B cell (primary cell): ENCODE results near the gene TRIO. TPM values are rescaled to one million over a fixed set of nuclear protein-coding genes. Genes with fewer than 3 reads are reported as not detected.

Experiments
- ATAC-seq: fragments of 200-7000 bp; cut with Tn5 transposase; one replicate; pipeline ENCODE4 v1.10.0; 2021; ENCODE audit warnings: low read depth, mild to moderate bottlenecking, moderate number of reproducible peaks, moderate library complexity
- CTCF ChIA-PET: fragments of 350-600 bp; sonication (Branson Sonifier 250); formaldehyde crosslinking; loops from one replicate; lab custom pipeline; 2021; ENCODE audit warnings: antibody characterized with exemption, inconsistent platforms; lab: Charles Lee
- POLR2A ChIA-PET: fragments of 350-600 bp; sonication (Branson Sonifier 250); formaldehyde crosslinking; loops from one replicate; lab custom pipeline; 2021; ENCODE audit warnings: antibody characterized with exemption; lab: Charles Lee
- DNase-seq: peaks from one replicate; pipeline ENCODE4 v3.0.0; 2013
- H2AFZ ChIP-seq: 2 replicates; pipeline ENCODE4 v1.6.1; 2012; ENCODE audit warnings: mild to moderate bottlenecking, low read depth, low read length; ENCODE audit not compliant: insufficient read depth, poor library complexity, severe bottlenecking
- H3K27ac ChIP-seq, 2 donors: 1 replicate in 1 of 2; 2 replicates in 1 of 2; pipeline ENCODE4 v1.5.1; 2012 to 2013; ENCODE audit warnings: low read length in 2 of 2, mild to moderate bottlenecking in 2 of 2, moderate library complexity in 1 of 2
- H3K27me3 ChIP-seq, 4 experiments: fragments of 200-600 bp in 1 of 4; sonication (generic) in 1 of 4; replicated peaks in 1 of 4; 1 replicate in 2 of 4; 2 replicates in 2 of 4; pipeline versions ENCODE4 v1.6.1 to v1.7.0; 2013 to 2016; ENCODE audit warnings: low read length in 3 of 4, mild to moderate bottlenecking in 2 of 4, mixed read lengths in 1 of 4, moderate library complexity in 1 of 4; ENCODE audit not compliant: insufficient read depth in 4 of 4, control insufficient read depth in 3 of 4; ENCODE audit errors: control extremely low read depth in 1 of 4
- H3K36me3 ChIP-seq, 2 experiments: replicated peaks in 1 of 2; 1 replicate in 1 of 2; 2 replicates in 1 of 2; pipeline versions ENCODE4 v1.6.1 to v1.7.1; 2013; ENCODE audit warnings: low read length in 1 of 2; ENCODE audit not compliant: insufficient read depth in 2 of 2, control insufficient read depth in 1 of 2; ENCODE audit errors: control extremely low read depth in 1 of 2, extremely low read depth in 1 of 2
- H3K4me1 ChIP-seq, 2 donors: fragments of 200-600 bp in 1 of 2; sonication (generic) in 1 of 2; 1 replicate in 1 of 2; 2 replicates in 1 of 2; pipeline versions ENCODE4 v1.5.1 to v1.6.1; 2013 to 2017; ENCODE audit warnings: low read length in 2 of 2; ENCODE audit not compliant: control insufficient read depth in 2 of 2, insufficient read depth in 2 of 2
- H3K4me2 ChIP-seq: replicated peaks from 2 replicates; pipeline ENCODE3; 2012; ENCODE audit warnings: mild to moderate bottlenecking, low read depth, low read length; ENCODE audit not compliant: poor library complexity, severe bottlenecking
- H3K4me3 ChIP-seq, 5 experiments: fragments of 200-600 bp in 1 of 5; sonication (generic) in 1 of 5; 1 replicate in 3 of 5; 2 replicates in 2 of 5; pipeline versions ENCODE4 v1.5.1 to v1.7.0; 2011 to 2016; ENCODE audit warnings: low read length in 4 of 5, mild to moderate bottlenecking in 4 of 5, low read depth in 2 of 5, control low read depth in 1 of 5, moderate library complexity in 1 of 5; ENCODE audit not compliant: insufficient read depth in 1 of 5; ENCODE audit errors: control extremely low read depth in 1 of 5, extremely low read depth in 1 of 5
- H3K79me2 ChIP-seq: fragments of 200-600 bp; sonication (generic); one replicate; pipeline ENCODE4 v1.6.0; 2016; ENCODE audit warnings: low read length; ENCODE audit not compliant: control insufficient read depth, insufficient read depth
- H3K9ac ChIP-seq: fragments of 200-600 bp; sonication (generic); 2 replicates; pipeline ENCODE4 v1.6.1; 2017; ENCODE audit warnings: mild to moderate bottlenecking, low read length, moderate library complexity
- H3K9me3 ChIP-seq, 3 donors: one replicate each; pipeline versions ENCODE4 v1.6.1 to v1.7.1; 2013; ENCODE audit warnings: low read length in 2 of 3; ENCODE audit not compliant: control insufficient read depth in 2 of 3, insufficient read depth in 1 of 3; ENCODE audit errors: control extremely low read depth in 1 of 3
- H4K20me1 ChIP-seq: 2 replicates; pipeline ENCODE4 v1.6.0; 2012; ENCODE audit warnings: mild to moderate bottlenecking, low read length; ENCODE audit not compliant: insufficient read depth, control insufficient read depth, poor library complexity, severe bottlenecking
- H3K27ac Mint-ChIP-seq: one replicate; pipeline ENCODE4 v1.8.0; 2021; ENCODE audit warnings: mixed read lengths
- H3K27me3 Mint-ChIP-seq: one replicate; pipeline ENCODE4 v1.8.0; 2021; ENCODE audit warnings: mixed read lengths
- H3K4me1 Mint-ChIP-seq: one replicate; pipeline ENCODE4 v1.8.0; 2021; ENCODE audit warnings: mixed read lengths
- H3K4me3 Mint-ChIP-seq: one replicate; pipeline ENCODE4 v1.8.0; 2021; ENCODE audit warnings: mixed read lengths
- H3K9me3 Mint-ChIP-seq: one replicate; pipeline ENCODE4 v1.8.0; 2022; ENCODE audit warnings: mixed read lengths; ENCODE audit not compliant: insufficient read depth
- CTCF ChIP-seq: fragments of 200-600 bp; IDR thresholded peaks from one replicate; pipeline ENCODE4 v1.8.0; 2022; ENCODE audit warnings: antibody characterized with exemption, mild to moderate bottlenecking
- EZH2 ChIP-seq: IDR thresholded peaks from 2 replicates; pipeline ENCODE4 v1.6.1; 2012; ENCODE audit warnings: borderline replicate concordance, low read depth, mild to moderate bottlenecking, moderate library complexity, low read length; ENCODE audit not compliant: insufficient read depth, poor library complexity, severe bottlenecking
- WGBS: methylation state at CpG from one replicate; pipeline ENCODE4 v1.1.5; 2013; ENCODE audit warnings: missing lambda C conversion rate; ENCODE audit not compliant: insufficient coverage; 5-methylcytosine and 5-hydroxymethylcytosine counted together
- intact Hi-C: fragments of 100-400 bp; cut with micrococcal nuclease; formaldehyde crosslinking; loops from one replicate; pipeline ENCODE4 v1.10.0; 2022
- polyA plus RNA-seq: library from polyadenylated mRNA; depleted of rRNA; stranded (reverse); fragments of >200 nt; gene quantifications from 2 replicates; pipeline ENCODE4 v1.2.3, GENCODE V29; 2012
- total RNA-seq, 2 donors: library from RNA; stranded (reverse); fragments of 120-200 nt in 1 of 2; gene quantifications; 1 replicate in 1 of 2; 2 replicates in 1 of 2; pipeline versions ENCODE4 v1.2.3 to v1.2.4, GENCODE V29; 2013 to 2022

The TRIO gene
- total and polyA plus RNA-seq, 2 donors (not counting 1 experiment from before 2014, with no cell fraction given), result 90.5 to 479 TPM

DNA sequence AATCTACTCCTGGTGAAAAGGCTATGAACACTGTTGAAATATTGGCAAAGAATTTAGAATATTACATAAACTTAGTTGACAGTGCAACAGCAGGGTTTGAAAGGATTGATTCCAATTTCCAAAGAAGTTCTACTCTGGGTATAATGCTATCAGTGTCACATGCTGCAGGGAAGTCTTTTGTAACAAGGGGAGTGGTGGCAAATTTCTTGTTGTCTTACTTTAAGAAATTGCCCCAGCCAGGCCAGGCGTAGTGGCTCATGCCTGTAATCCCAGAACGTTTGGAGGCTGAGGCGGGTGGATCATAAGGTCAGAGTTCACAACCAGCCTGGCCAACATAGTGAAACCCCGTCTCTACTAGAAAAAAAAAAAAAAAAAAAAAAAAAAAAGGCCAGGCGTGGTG is 352.2 kb downstream of the TRIO start:
- Histone ChIP-seq H3K36me3 (peaks cover 6 to 86% of the 10 kb centered on the region in 2 experiments), H3K9me3 (no peaks in the 10 kb centered on the region), H3K4me2 (no peak overlapping the region), H3K4me1 (no peaks in the 10 kb centered on the region), H3K79me2 (no peaks in the 10 kb centered on the region), H2AFZ (no peak overlapping the region), H3K27ac (no peak overlapping the region), H3K27me3 (no peaks in the 10 kb centered on the region), H3K4me3 (no peak overlapping the region), H3K9ac (no peak overlapping the region), H4K20me1 (no peaks in the 10 kb centered on the region)
- POLR2A ChIA-PET, result no interaction called here
- H3K9me3 Mint-ChIP-seq, result no peaks in the 10 kb centered on the region
- no peaks in the 10 kb centered on the region for H3K27me3 Mint-ChIP-seq
- H3K27ac Mint-ChIP-seq, result no peak overlapping the region
- intact Hi-C loops, result no loop called here
- ATAC-seq (no peak), DNase-seq (no peak)
- 100% methylated on average over 2 of the region's 5 CpGs for WGBS
- no peak overlapping the region for H3K4me3 Mint-ChIP-seq
- TF ChIP-seq EZH2, result no peak
- no peak for TF ChIP-seq CTCF
- CTCF ChIA-PET, result interaction anchor here (1.0 kb wide), 1 partner anchor 154 kb away, joined by 3 read pairs; no protein-coding TSS in a partner anchor
- H3K4me1 Mint-ChIP-seq, result no peaks in the 10 kb centered on the region

DNA sequence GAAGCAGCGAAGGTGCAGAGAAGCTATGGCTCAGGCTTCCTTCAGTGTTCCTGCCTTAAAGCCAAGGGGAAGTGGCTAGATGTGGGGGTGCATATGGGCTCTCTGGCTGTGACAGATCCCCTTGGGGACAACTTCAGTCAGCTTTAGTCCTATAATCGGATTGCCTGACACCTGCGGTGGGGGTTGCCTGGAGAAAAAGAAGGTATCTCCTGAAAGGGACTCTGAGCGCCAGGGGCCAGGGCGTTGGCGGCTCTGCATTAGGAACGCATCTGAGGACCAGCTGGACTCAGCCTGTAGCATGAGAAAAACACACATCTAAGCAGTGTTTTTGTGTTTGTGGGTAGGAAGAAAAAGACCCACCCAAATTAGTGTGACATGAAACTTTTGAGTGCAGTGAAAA is 354.2 kb downstream of the TRIO start:
- POLR2A ChIA-PET, result no interaction called here

More for the DNA sequence above, 354.2 kb downstream of the TRIO start:
- no peak for DNase-seq
- H3K4me3 Mint-ChIP-seq, result no peak overlapping the region
- CTCF ChIA-PET, result no interaction called here
- no peaks in the 10 kb centered on the region for H3K4me1 ChIP-seq
- no peaks in the 10 kb centered on the region for H3K79me2 ChIP-seq
- H3K27me3 ChIP-seq, result no peaks in the 10 kb centered on the region
- H3K9ac ChIP-seq, result no peak overlapping the region
- H3K27ac Mint-ChIP-seq, result no peak overlapping the region
- no peak for TF ChIP-seq EZH2
- no peak for TF ChIP-seq CTCF
- H3K36me3 ChIP-seq, result peaks cover 6 to 75% of the 10 kb centered on the region in 2 experiments
- no peak overlapping the region for H3K4me2 ChIP-seq
- no peak overlapping the region for H3K27ac ChIP-seq
- no peaks in the 10 kb centered on the region for H3K27me3 Mint-ChIP-seq
- ATAC-seq, result no peak
- no peaks in the 10 kb centered on the region for H3K9me3 Mint-ChIP-seq
- no peak overlapping the region for H3K4me3 ChIP-seq
- H4K20me1 ChIP-seq, result no peaks in the 10 kb centered on the region
- H3K9me3 ChIP-seq, result no peaks in the 10 kb centered on the region
- 87% methylated on average over 7 of the region's 7 CpGs for WGBS
- H2AFZ ChIP-seq, result no peak overlapping the region
- intact Hi-C loops, result no loop called here
- no peaks in the 10 kb centered on the region for H3K4me1 Mint-ChIP-seq
